Osteocyte (in vitro differentiated cells): Measurements from ENCODE around the gene SNX18. TPM values are rescaled to one million over a fixed set of nuclear protein-coding genes. Genes with fewer than 3 reads are reported as not detected.

Experiments used
- DNase-seq: peaks from one replicate; pipeline ENCODE4 v3.0.0; 2021; ENCODE audit warnings: mixed read lengths; ENCODE audit not compliant: unreplicated experiment; ENCODE audit errors: extremely low spot score
- H3K27ac Mint-ChIP-seq: one replicate; pipeline ENCODE4 v1.8.0; 2021; ENCODE audit warnings: mild to moderate bottlenecking, mixed read lengths; ENCODE audit not compliant: unreplicated experiment
- H3K27me3 Mint-ChIP-seq: one replicate; pipeline ENCODE4 v1.8.0; 2021; ENCODE audit warnings: mixed read lengths; ENCODE audit not compliant: unreplicated experiment
- H3K36me3 Mint-ChIP-seq: one replicate; pipeline ENCODE4 v1.8.0; 2021; ENCODE audit warnings: mixed read lengths; ENCODE audit not compliant: unreplicated experiment
- H3K4me1 Mint-ChIP-seq: one replicate; pipeline ENCODE4 v1.8.0; 2021; ENCODE audit warnings: mixed read lengths; ENCODE audit not compliant: unreplicated experiment
- H3K4me3 Mint-ChIP-seq: one replicate; pipeline ENCODE4 v1.8.0; 2021; ENCODE audit warnings: mild to moderate bottlenecking, moderate library complexity, mixed read lengths; ENCODE audit not compliant: unreplicated experiment
- H3K9me3 Mint-ChIP-seq: one replicate; pipeline ENCODE4 v1.8.0; 2021; ENCODE audit warnings: mixed read lengths; ENCODE audit not compliant: unreplicated experiment
- CTCF ChIP-seq: fragments of 200-600 bp; sonication (generic); IDR thresholded peaks from 2 replicates; pipeline ENCODE4 v1.5.0; 2021; ENCODE audit warnings: antibody characterized with exemption, mild to moderate bottlenecking, moderate library complexity
- total RNA-seq: library from RNA; stranded (reverse); gene quantifications from 2 replicates; pipeline ENCODE4 v1.2.1, GENCODE V29; 2021

Gene SNX18
- total RNA-seq, 1 donor from 2014 or later = 28.8 TPM

DNA sequence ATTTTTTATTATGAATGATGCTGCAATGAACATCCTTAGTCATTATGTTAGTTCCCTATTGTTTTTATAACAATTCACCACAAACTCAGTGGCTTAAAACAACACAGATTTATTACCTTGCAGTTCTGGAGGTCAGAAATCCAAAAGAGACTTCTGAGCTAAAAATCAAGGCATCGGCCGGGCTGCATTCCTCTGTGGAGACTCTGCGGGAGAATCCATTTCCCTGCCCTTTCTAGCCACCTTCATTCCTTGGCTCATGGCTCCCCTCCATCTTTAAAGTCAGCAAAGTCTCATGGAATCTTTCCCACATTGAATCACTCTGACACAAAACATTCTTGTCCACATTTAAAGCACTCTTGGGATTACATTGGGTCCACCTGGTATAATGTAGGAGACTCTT, 38.6 kb downstream of the SNX18 start:
- no peaks in the 10 kb centered on the region for H3K4me1 Mint-ChIP-seq
- no peak for TF ChIP-seq CTCF
- no peaks in the 10 kb centered on the region for H3K27me3 Mint-ChIP-seq
- H3K9me3 Mint-ChIP-seq = peaks cover 4% of the 10 kb centered on the region
- peaks cover 4% of the 10 kb centered on the region for H3K36me3 Mint-ChIP-seq
- H3K27ac Mint-ChIP-seq = no peak overlapping the region
- no peak for DNase-seq
- H3K4me3 Mint-ChIP-seq = no peak overlapping the region

GRCh38 chr5:54558362-54558761, 40.8 kb downstream of the SNX18 start:
- H3K9me3 Mint-ChIP-seq = peaks cover 4% of the 10 kb centered on the region
- TF ChIP-seq CTCF = no peak
- H3K4me1 Mint-ChIP-seq = no peaks in the 10 kb centered on the region
- no peak overlapping the region for H3K4me3 Mint-ChIP-seq
- H3K27me3 Mint-ChIP-seq = no peaks in the 10 kb centered on the region
- no peak overlapping the region for H3K27ac Mint-ChIP-seq
- DNase-seq = no peak
- no peaks in the 10 kb centered on the region for H3K36me3 Mint-ChIP-seq

DNA sequence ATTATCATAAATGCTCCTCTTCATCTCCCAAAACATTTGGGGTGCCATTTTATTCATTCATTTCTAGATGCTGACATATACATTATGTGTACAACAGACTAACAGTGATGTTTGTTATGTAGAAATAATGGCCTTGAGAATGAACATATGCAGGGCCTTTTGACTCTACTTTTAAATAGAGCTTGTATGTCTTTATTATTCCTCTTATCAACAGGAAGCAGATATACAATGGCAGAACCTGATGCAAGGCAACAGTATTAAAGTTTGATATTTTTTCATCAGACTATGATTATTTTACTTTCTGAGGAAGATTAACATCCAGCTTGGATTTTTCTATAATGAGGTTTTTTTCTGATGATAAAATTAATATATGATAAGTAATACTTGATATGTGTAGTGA, 44.1 kb downstream of the SNX18 start:
- DNase-seq = no peak
- Mint-ChIP-seq H3K27ac (no peak overlapping the region), H3K4me3 (no peak overlapping the region), H3K4me1 (no peaks in the 10 kb centered on the region), H3K9me3 (peaks cover 4% of the 10 kb centered on the region), H3K36me3 (no peaks in the 10 kb centered on the region), H3K27me3 (no peaks in the 10 kb centered on the region)
- no peak for TF ChIP-seq CTCF

GRCh38 chr5:54563083-54563761, 45.7 kb downstream of the SNX18 start:
- H3K4me1 Mint-ChIP-seq = no peaks in the 10 kb centered on the region
- H3K27ac Mint-ChIP-seq = no peak overlapping the region
- H3K36me3 Mint-ChIP-seq = no peaks in the 10 kb centered on the region
- H3K27me3 Mint-ChIP-seq = no peaks in the 10 kb centered on the region
- TF ChIP-seq CTCF = no peak
- H3K9me3 Mint-ChIP-seq = peaks cover 4% of the 10 kb centered on the region
- H3K4me3 Mint-ChIP-seq = no peak overlapping the region
- no peak for DNase-seq

GRCh38 chr5:54567996-54568395, 50.4 kb downstream of the SNX18 start:
- no peak overlapping the region for H3K27ac Mint-ChIP-seq
- H3K27me3 Mint-ChIP-seq = no peaks in the 10 kb centered on the region
- H3K4me3 Mint-ChIP-seq = no peak overlapping the region
- TF ChIP-seq CTCF = no peak
- no peaks in the 10 kb centered on the region for H3K9me3 Mint-ChIP-seq
- no peak for DNase-seq
- no peaks in the 10 kb centered on the region for H3K36me3 Mint-ChIP-seq
- peaks cover 15% of the 10 kb centered on the region for H3K4me1 Mint-ChIP-seq
